NCI-H748 treated with DMSO at 0.1 percent for 48 hours (cell line): ENCODE data around the gene MMP14.
A peak's percentile ranks its signal among the peaks of the same experiment; 100 is the strongest.
"Not testable (repeated sequence)": the region's sequence is repeated elsewhere in the genome, so short reads cannot be mapped to it uniquely, and the experiment has no call there.

ENCODE experiments used
- DNase-seq: peaks from one replicate; lab custom pipeline; 2025; lab: John Stamatoyannopoulos, UW

The MMP14 gene

DNA sequence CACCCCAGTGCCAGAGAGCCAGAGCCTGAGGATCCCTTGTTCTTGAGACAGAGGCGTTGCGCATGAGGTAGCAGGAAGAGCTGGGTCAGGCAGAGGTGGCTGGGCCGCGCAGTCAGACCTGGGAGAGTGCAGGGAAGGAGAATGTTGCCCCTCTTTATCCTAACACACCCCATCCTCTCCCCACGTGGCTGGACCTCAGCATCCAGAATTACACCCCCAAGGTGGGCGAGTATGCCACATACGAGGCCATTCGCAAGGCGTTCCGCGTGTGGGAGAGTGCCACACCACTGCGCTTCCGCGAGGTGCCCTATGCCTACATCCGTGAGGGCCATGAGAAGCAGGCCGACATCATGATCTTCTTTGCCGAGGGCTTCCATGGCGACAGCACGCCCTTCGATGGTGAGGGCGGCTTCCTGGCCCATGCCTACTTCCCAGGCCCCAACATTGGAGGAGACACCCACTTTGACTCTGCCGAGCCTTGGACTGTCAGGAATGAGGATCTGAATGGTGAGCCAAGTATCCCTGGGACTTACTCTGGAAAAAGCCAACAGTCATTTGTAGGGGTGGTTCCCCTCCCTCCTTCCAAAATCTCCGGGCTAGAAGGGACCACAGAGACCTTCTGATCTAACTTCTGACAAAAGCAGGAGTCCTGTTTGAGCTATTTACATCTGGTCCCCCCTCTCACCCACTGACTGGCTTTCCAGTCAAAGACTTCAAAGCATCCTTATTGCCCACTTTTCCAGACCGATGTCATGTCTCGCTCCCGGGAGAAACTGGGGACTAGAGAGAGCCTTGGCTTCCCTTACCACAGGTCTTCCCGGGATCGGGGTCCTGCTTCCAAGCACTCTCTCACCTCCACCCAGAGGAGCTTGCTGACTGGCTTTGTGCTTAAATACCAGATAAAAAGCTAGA lies 6.1 kb downstream of the MMP14 start:
- DNase-seq, result no peak

DNA sequence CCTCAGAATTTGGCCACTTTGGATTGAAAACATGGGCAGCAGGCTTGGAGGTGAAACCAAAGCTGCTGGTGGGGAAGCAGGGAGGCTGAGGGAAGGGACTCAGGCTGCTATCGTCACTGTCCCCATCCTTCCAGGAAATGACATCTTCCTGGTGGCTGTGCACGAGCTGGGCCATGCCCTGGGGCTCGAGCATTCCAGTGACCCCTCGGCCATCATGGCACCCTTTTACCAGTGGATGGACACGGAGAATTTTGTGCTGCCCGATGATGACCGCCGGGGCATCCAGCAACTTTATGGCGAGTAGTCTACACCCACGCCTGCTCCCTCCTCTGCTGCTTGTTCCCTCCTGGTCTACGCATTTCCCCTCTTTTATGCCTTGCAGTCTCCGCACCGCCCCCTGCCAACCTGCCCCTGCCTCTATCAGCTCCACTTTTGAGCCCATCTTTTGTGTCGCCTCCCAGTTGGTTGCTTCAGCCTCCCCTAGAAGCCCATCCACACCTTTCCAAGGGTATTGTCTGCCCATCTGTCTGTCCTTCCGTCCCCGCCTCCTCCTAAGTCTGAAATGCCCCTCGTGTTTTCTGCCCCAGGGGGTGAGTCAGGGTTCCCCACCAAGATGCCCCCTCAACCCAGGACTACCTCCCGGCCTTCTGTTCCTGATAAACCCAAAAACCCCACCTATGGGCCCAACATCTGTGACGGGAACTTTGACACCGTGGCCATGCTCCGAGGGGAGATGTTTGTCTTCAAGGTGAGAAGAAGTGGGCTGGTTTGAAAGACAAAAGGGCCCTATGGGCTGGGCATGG lies 6.9 kb downstream of the MMP14 start:
- no peak for DNase-seq

DNA sequence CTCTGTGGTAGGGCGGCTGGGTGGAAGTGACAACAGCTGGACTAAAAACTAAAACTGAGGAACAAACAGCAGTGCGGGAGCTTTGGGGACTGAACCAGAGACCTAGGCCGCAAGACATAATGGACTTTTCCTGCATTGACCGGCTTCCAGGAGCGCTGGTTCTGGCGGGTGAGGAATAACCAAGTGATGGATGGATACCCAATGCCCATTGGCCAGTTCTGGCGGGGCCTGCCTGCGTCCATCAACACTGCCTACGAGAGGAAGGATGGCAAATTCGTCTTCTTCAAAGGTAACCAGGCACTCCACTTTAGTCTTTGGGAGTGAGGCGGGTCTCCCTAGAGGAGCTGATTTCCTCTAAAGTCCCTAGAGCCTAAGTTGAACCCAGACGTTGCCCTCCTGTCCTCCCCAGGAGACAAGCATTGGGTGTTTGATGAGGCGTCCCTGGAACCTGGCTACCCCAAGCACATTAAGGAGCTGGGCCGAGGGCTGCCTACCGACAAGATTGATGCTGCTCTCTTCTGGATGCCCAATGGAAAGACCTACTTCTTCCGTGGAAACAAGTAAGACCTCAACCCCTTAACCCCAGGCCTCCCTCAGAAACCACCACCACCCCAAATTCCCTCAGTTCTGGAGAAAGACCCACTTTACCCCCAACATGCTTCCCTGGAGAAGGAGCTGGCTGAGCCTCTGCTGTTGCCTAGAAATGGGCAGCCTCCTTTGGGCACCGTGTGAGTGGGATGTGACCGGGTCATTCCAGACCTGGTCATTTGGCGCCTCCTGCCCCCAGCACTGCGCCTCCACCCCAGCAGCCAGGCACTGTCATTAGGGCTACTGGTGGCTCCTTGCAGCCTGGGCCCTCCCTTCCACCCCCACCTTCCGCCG lies 8.1 kb downstream of the MMP14 start:
- DNase-seq, result no peak

DNA sequence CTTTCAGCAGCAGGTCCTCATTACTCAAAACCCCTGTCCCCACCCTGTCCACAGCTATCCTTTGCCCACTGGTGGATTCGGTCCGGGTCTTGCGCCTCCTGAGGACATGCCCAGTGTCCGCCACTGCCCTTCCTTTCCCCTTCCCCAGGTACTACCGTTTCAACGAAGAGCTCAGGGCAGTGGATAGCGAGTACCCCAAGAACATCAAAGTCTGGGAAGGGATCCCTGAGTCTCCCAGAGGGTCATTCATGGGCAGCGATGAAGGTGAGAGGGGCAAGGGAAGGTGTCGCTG lies 8.7 kb downstream of the MMP14 start:
- no peak for DNase-seq

DNA sequence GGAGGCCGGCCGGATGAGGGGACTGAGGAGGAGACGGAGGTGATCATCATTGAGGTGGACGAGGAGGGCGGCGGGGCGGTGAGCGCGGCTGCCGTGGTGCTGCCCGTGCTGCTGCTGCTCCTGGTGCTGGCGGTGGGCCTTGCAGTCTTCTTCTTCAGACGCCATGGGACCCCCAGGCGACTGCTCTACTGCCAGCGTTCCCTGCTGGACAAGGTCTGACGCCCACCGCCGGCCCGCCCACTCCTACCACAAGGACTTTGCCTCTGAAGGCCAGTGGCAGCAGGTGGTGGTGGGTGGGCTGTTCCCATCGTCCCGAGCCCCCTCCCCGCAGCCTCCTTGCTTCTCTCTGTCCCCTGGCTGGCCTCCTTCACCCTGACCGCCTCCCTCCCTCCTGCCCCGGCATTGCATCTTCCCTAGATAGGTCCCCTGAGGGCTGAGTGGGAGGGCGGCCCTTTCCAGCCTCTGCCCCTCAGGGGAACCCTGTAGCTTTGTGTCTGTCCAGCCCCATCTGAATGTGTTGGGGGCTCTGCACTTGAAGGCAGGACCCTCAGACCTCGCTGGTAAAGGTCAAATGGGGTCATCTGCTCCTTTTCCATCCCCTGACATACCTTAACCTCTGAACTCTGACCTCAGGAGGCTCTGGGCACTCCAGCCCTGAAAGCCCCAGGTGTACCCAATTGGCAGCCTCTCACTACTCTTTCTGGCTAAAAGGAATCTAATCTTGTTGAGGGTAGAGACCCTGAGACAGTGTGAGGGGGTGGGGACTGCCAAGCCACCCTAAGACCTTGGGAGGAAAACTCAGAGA lies 9.6 kb downstream of the MMP14 start:
- no peak for DNase-seq

DNA sequence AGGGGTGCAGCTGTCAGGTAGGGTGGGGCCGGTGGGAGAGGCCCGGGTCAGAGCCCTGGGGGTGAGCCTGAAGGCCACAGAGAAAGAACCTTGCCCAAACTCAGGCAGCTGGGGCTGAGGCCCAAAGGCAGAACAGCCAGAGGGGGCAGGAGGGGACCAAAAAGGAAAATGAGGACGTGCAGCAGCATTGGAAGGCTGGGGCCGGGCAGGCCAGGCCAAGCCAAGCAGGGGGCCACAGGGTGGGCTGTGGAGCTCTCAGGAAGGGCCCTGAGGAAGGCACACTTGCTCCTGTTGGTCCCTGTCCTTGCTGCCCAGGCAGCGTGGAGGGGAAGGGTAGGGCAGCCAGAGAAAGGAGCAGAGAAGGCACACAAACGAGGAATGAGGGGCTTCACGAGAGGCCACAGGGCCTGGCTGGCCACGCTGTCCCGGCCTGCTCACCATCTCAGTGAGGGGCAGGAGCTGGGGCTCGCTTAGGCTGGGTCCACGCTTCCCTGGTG lies 10.5 kb downstream of the MMP14 start:
- no peak for DNase-seq

DNA sequence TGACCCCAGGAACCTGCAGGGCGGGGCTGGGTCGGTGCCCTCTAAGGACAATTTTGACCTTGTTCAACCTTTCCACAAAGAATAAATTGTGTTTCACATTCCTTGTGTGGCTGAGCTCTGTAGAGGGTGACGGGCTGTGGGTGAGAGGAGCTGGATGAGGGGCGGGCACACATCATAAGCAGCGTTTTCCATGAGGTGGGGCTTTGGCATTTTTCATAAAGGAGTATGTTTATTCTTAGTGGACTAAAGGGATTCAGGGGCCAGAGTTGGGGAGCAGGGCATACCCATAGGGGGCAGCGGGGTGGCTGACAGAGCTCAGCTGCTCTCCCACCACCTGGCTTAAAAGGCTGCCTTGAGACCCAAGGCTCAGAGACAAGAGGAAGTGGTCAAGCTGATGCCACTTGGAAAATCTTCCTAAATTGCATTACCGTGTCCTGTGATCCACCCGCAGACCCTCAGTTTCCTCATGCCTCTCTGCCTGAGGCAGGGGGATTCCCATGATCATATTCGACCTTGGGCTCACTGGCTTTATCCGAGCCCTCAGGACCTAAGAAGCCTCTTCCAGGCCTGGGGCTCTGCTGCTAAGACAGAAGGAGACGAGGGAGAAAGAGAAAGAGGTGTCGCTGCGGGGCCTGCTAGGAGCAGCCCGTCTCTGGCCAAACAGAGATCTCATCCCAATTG lies 11.4 kb downstream of the MMP14 start:
- no peak for DNase-seq

DNA sequence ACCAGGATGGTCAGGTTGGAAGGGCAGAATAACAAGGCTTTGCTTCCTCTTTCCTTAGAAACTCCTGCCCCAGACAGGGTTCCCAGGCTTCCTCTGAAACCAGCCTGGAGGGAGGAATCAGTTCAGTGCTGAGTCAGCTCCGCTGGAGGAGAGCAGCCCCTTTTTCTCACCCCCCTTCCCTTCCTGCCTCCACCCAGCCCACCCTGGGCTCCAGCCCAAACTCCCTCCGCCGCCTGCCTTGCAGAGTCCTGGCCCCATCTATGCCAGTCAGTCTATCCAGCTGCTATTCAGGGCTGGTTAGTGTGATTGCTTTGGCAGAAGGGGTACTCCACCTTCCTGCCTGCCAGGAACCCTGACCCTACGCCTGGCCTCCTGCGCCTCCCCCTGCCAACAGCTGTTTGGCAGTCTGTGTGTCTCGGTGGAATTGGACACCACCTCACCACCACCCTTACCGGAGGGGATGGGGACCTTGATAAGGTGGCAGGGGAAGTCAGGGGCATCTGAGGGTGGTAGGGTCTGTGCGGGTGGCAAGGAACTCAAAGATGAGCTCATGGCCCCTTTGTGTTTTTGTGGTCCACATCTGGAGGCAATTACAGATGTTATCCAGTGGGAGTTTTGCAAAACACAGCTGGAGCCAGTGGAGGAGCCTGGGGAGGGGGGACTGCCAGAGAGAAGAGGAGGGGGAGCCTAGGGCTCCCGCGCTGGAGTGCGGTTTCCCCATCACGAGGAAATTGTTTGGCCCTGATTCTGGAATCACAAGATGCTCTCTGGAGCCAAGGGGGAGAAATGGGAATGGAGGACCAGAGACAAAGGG lies 12.2 kb downstream of the MMP14 start:
- DNase-seq, result no peak

DNA sequence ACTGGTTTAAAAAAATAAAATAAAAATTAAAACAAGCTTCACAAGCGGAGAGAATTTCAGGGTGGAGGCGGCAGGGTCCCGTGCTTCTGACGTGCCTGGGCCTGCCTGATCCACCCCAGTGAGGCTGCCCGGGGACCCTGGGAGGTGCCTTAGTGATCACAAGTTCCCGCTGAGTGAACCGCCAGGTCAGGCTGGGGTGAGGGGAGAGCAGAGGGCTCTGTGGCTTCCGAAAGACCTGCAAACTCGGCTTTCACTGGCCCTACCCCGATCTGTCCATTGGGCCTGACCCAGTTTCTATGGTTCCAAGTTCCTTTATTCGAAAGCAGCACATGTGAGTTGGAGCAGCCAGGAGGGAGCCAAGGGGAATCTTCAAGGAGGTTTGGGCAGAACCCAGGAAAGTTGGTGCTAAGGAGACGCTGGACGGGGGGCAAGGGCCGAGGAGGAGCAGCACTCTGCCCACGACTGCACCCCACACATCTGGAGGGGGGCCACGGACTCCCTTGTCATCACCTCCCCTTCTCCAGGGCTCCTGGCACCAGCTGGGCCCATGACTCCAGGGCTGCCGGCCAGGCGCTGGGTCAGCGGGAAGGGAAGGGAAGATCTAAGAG lies 12.9 kb downstream of the MMP14 start:
- no peak for DNase-seq

DNA sequence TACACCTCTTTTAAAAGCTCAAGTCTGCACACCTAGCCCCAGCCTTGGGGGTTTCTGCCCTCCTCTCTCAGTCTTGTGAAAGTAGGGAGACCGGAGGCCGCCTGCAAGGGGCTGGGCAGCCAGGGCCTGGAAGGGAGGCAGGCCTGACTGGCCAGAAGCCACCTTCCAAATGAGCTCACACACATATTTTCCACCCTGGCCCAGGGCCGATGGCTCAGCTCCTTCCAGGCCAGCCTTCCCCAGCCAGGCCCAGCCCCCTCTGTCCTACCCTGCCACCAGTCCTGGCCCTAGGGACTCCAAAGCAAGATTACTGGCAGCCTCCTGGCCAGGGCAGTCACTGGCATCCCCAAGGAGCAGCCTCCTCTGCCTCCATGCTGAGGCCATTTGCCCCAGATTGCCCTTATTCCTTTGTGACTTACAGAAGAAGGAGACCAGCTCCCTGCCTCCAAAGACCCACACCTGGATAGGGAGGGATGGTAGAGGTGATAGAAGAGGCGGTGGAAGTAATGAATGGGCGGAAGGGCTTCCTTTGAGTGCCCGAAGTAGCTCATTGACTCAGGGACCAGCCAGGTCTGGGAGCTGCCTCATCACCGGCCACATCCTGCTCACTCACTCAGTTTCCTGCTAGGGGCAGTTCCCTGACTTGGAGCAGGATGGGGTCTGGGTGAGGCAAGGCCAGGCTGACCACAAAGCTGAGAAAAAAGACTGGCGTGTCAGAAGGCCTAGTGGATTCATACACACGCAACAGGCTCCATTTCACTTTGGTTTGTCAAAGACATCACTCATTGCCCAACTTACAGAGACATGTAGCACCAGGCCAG lies 14.8 kb downstream of the MMP14 start:
- no peak for DNase-seq

DNA sequence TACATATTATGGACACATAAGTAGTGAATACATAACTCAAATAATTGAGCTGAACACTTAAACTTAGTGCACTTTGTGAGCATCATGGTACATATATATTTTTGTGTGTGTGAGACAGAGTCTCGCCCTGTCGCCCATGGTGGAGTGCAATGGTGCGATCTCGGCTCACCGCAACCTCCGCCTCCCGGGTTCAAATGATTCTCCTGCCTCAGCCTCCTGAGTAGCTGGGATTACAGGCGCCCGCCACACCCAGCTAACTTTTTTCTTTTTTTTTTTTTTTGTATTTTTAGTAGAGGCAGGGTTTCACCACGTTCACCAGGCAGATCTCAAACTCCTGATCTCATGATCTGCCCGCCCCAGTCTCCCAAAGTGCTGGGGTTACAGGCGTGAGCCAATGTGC lies 15.8 kb downstream of the MMP14 start:
- DNase-seq, result not testable (repeated sequence)

DNA sequence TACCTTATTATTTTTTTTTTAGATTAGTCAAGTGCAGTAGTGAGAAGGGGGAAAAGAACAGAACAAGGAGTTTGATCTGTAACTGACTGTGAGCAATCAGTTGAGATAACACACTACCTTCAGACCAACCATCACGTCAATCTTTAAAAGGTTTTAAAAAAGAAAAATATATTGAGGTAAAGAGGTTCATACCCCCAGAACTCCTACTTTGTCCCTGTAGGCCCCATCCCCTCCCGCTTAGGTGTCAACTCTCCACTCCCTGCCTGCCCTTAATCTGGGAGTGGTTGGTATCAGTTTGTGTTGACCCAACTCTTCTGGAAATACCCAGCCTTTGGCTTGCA lies 16.2 kb downstream of the MMP14 start:
- DNase-seq, result no peak

DNA sequence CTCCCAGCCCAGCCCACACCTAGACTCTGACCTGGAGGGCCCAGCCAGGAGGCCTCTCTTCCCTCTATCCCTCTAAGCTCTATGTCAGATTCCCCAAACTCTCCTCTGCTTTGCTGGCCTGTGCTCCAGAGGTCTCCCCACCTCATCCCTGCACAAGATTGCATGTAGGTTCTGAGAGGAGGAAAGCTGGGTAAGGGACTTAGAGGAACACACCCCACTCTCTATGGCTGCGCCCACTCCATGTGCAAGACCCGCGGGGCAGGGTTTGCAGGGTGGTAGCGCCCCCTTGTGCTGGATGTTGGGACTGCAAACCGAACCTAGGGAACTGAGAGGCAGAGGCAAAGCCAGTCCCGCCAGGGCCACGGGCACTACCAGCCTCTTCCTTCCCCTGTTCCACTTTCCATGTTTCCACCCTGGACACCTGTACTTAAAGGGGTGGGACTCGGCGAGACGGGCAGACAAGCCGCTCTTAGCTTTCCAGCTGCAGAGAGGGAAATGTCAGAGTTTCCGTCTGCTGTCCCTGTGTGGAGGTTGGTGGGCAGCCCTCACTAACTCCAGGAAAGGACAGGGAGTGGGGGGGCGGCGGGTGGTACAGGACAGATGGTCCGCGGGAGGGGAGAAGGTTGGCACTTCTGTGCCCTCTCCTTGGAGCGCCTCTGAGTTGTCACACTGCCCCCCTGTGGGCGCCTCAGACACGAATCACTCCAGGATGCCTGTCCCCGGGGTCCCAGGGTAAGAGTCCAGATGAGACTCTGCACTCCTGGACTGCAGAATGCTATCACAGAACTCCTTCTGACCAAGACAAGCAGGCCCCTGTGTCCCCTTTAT lies 16.8 kb downstream of the MMP14 start:
- DNase-seq, result peak; percentile 39

DNA sequence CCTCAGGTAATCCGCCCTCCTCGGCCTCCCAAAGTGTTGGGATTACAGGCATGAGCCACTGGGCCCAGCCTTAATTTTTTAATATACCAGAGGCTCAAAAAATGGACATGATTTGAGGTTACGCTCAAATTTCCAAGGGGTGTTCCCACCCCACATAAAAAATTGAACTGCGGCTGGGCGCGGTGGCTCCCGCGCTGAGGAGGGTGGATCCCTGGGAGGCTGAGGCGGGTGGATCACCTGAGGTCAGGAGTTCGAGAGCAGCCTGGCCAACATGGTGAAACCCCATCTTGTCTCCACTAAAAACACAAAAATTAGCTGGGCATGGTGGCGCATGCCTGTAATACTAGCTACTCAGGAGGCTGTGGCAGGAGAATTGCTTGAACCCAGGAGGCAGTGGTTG lies 17.9 kb downstream of the MMP14 start:
- DNase-seq, result not testable (repeated sequence)

DNA sequence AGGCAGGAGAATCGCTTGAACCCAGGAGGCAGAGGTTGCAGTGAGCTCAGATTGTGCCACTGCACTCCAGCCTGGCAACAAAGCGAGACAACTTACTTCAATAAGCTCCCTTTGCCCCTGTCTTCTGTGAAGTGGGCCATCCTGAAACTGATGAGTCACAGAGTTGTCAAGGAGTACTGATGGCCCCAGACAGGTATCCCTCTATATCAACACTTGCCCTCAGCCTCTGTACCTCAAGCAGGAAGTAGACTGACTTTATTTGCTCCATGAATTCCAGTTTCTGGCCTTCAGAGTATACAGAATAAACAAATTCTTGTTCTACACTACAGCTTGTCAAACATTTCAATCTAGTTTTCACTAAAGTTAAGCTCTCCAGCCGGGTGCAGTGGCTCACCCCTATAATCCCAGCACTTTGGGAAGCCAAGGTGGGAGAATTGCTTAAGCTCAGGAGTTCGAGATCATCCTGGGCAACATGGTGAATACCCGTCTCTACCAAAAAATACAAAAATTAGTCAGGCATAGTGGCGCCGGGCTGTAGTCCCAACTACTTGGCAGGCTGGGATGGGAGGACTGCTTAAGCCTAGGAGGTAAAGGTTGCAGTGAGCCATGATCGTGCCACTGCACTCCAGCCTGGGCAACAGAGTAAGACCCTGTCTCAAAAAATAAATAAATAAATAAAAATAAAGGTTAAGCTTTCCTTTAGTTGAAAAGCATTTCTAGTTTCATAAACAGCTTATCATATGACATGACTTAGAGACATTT lies 18.8 kb downstream of the MMP14 start:
- DNase-seq, result no peak

DNA sequence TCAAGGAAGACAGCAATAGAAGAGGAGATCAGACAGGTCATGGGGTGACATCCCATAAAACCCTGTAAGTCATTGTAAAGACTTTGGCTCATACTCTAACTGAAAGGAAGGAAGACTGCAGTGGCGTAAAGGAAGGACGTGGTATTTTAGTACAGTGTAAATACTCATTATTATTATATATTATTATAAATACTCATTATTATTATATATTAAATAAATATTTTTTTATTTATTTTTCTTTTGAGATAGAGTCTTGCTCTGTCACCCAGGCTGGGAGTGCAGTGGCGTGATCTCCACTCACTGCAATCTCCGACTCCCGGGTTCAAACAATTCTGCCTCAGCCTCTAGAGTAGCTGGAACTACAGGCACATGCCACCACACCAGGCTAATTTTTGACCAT lies 20.0 kb downstream of the MMP14 start:
- no peak for DNase-seq

DNA sequence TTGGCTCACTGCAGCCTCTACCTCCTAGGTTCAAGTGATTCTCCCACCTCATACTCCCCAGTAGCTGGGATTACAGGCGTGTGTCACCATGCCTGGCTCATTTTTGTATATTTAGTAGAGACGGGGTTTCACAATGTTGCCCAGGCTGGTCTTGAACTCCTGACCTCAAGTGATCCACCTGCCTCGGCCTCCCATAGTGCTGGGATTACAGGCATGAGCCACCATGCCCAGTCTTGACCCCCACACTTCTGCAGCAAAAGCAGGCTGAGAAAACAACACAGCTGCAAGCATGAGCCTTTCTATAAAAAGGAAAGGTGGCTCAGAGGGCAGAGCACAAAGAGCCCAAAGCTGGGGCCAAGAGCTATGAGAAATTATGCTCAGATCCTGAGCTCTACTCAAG lies 24.0 kb downstream of the MMP14 start:
- DNase-seq, result not testable (repeated sequence)
